Ovary (tissue), 3 donors: ENCODE measurements around the gene CBX8.

ENCODE experiments used
- EP300 ChIP-seq: sonication (generic); formaldehyde crosslinking; IDR thresholded peaks from one replicate; pipeline ENCODE4 v1.6.1; 2017; ENCODE audit warnings: antibody characterized with exemption
- TF ChIP-seq, protein P1 (sequence below), 3 donors: fragments of 450-650 bp in 2 of 3; fragments of 200-600 bp in 1 of 3; IDR thresholded peaks; one replicate each; pipeline versions ENCODE4 v1.5.1 to v1.8.0; 2016 to 2022; ENCODE audit warnings: antibody characterized with exemption in 3 of 3, mild to moderate bottlenecking in 1 of 3
- donor health status: DM: no; HTN: no; CAD: no.

DNA sequence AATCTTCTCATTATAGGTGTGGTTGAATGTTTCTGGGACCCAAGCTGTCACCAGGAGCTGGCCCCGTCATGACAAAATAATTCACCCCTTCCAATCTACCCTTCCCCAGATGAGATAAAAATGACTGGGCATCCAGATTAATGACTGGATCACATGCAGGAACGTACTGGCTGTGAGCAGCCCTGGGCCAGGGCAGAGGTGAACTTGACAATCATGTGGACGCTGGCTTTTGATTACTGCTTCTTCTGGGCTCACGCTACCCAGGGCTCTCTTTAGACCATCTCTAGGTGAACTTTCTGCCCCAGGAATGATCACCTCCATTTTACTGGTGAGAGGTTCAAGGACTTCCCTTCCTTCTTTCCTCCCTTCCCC lies 24.1 kb upstream of the CBX8 start:
- TF ChIP-seq, protein P1, sequence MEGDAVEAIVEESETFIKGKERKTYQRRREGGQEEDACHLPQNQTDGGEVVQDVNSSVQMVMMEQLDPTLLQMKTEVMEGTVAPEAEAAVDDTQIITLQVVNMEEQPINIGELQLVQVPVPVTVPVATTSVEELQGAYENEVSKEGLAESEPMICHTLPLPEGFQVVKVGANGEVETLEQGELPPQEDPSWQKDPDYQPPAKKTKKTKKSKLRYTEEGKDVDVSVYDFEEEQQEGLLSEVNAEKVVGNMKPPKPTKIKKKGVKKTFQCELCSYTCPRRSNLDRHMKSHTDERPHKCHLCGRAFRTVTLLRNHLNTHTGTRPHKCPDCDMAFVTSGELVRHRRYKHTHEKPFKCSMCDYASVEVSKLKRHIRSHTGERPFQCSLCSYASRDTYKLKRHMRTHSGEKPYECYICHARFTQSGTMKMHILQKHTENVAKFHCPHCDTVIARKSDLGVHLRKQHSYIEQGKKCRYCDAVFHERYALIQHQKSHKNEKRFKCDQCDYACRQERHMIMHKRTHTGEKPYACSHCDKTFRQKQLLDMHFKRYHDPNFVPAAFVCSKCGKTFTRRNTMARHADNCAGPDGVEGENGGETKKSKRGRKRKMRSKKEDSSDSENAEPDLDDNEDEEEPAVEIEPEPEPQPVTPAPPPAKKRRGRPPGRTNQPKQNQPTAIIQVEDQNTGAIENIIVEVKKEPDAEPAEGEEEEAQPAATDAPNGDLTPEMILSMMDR (IDR thresholded peaks at IDR 0.05): no peak
- TF ChIP-seq EP300: no peak
